ENCODE measurements around the gene NUMB.

The NUMB gene

DNA sequence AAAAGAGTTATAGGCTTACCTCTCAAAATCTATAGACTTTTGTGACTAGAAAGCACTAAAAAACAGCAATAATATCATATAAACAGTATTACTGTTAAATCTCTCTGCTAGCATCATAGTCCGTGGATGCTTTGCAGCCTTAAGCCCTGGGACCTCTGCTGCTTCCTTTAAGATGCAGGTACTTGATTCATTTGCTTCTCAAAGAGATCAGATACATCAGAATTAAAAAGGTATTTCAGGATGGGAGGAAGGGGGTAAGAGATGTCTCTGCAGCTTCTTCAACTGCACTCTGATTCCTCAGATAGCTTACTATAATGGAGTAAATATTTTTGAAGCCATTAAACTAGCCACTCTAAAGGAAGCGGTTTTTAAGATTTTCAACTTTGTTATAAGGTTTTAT is 171.7 kb downstream of the NUMB start:
- DNase-seq: no peak

DNA sequence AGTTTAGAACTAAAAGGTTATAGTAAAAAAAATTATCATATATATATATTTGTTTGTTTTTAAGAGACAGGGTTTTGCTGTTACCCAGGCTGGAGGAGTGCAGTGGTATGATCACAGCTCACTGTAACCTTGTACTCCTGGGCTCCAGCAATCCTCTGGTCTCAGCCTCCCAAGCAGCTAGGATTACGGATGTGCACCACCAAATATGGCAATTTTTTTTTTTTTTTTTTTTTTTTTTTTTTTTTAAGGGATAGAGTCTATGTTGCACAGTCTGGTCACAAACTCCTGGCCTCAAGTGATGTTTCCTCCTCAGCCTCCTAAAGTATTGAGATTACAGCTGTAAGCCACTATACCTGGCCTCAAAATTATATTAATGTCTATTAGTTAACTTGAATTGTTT is 172.4 kb downstream of the NUMB start:
- DNase-seq: no peak

DNA sequence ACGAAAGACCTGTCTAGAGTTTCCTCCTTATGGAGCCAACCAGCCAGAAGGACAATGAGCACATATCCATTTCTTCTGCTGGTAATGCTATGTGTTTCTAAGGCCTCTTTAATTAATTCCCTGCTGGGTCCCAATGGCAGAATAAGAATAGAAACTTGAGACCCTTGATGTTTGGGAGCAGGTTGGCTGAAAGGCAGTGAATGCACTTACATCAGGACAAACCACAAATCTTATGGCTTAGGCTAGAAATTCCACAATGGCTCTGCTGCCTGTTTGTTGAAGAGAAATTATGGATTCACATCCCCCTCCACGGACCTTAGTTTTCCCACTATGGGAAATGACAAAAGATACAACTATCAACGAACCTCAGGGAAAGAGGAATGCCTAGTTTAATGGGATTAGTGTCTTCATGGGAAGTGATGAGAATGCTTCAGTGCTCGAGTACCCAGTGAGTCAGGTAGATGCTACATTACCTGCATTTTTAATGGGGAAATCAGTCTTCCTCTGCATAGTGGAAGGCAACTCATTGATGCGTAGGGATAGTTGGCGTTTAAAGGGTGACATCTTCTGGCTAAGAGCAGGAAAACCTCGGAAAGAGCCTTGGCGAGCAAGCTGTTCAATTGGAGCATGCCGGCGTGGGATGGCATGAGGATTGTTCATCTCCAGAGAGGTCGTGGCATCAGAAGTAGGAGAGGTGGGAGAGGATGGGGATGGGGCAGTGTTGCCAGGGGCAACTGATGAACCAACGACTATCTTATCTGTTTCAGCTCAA is 174.6 kb downstream of the NUMB start:
- no peak for DNase-seq

GRCh38 chr14:73280903-73281302 is 177.4 kb downstream of the NUMB start:
- no peak for DNase-seq

DNA sequence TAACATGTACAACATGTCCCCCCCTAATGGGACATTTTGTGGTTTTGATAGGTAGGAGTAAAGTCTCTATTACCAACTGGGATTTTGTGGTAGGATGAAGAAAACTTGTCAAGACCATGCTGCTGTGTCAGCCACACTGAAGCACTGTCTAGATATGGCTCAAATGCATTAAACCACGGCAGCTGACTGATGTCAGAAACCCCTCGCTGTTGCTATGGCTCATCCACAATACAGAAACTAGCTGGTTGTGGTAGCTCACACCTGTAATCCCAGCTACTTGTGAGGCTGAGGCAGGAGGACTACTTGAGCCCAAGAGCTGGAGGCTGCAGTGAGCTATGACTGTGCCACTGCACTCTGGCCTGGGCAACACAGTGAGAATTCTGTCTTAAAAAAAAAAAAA is 181.0 kb downstream of the NUMB start:
- no peak for DNase-seq

GRCh38 chr14:73276836-73277235 is 181.5 kb downstream of the NUMB start:
- no peak for DNase-seq

DNA sequence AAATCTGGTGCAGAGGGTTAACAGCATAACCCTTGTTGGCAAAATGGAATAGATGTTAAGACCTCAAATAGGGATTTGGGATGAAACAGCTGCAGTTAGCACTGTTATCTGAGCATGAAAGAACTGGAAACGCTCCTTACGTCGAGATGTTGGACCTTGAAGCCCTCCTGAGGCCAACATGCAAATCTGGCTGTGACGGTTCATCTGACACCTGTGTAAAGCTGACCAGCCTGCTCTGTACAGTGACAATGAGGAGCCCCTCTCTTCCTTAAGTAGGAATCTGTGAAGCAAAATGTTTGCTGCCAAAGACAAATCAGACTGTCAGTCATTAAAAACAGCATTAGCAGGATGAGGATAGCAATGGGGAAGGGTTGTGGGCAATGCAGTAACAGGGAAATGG is 184.5 kb downstream of the NUMB start:
- DNase-seq: no peak

- DNase-seq: no peak
These were observed 186.0 kb downstream of the NUMB start for GRCh38 chr14:73272393-73272792.

DNA sequence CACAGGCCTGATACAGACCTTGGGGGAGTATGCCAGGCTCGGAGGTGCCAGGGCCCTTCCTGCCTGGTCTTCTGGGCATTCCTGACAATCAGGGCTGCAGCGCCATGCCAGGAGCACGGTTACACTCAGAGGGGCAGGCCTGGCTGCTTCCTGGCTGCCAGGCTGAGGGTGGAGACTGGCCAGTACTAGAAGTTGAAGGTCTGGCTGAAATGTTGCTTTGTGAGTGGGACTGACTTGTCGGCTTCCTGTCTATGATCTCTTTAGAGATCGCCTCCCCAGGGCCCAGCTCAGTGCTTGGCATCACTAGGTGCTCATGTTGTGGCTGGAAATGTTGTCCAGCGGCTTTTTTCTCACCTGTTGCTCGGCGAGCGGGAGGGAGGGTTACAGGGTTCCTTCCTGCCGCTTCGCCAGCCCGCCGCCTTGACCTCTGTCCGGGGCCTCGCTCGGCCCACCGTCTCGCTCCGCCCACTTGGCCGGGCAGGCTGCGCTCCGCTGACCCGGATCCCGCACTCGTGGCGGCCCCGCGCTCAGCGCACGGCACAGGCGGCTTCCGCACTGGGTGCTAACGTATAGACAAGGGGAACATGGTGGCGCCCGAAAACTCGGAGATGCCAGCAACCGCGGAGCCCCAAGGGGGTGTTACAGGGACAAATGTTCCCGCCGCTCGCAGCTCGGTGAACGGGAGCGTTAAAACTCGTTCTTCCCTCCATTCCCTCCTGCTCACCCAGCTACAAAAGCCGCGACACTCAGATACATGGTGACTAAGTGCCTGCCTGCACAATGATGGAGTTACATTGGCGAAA is 188.4 kb downstream of the NUMB start:
- DNase-seq: no peak

GRCh38 chr14:73267474-73267873 is 190.9 kb downstream of the NUMB start:
- DNase-seq: no peak

- no peak for DNase-seq
These were observed 192.0 kb downstream of the NUMB start for GRCh38 chr14:73266317-73266716.

GRCh38 chr14:73265721-73266046 is 192.7 kb downstream of the NUMB start:
- no peak for DNase-seq

GRCh38 chr14:73264885-73265720 is 193.2 kb downstream of the NUMB start:
- no peak for DNase-seq

GRCh38 chr14:73264080-73264884 is 194.1 kb downstream of the NUMB start:
- DNase-seq: no peak

- DNase-seq: no peak
These were observed 194.7 kb downstream of the NUMB start for GRCh38 chr14:73263606-73264005.

DNA sequence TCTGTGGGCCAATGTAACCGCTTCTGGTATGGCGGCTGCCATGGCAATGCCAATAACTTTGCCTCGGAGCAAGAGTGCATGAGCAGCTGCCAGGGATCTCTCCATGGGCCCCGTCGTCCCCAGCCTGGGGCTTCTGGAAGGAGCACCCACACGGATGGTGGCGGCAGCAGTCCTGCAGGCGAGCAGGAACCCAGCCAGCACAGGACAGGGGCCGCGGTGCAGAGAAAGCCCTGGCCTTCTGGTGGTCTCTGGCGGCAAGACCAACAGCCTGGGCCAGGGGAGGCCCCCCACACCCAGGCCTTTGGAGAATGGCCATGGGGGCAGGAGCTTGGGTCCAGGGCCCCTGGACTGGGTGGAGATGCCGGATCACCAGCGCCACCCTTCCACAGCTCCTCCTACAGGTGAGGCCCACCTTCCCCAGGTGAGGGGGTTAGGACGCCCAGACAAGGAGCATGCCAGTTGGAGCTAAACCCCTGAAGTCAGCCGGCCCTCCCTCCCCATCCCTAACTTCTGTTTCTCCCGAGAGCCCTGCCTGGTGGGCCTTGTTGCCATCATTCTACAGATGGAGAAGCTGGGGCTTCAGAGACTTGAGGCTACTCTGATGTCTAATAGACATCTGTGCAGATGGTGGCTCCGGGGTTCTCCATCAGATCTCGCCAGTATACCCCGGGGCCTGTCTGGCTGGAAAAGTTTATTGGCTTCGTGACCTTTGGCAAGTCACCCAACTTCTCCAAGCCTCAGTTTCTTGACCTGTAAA is 195.7 kb downstream of the NUMB start:
- DNase-seq: no peak

DNA sequence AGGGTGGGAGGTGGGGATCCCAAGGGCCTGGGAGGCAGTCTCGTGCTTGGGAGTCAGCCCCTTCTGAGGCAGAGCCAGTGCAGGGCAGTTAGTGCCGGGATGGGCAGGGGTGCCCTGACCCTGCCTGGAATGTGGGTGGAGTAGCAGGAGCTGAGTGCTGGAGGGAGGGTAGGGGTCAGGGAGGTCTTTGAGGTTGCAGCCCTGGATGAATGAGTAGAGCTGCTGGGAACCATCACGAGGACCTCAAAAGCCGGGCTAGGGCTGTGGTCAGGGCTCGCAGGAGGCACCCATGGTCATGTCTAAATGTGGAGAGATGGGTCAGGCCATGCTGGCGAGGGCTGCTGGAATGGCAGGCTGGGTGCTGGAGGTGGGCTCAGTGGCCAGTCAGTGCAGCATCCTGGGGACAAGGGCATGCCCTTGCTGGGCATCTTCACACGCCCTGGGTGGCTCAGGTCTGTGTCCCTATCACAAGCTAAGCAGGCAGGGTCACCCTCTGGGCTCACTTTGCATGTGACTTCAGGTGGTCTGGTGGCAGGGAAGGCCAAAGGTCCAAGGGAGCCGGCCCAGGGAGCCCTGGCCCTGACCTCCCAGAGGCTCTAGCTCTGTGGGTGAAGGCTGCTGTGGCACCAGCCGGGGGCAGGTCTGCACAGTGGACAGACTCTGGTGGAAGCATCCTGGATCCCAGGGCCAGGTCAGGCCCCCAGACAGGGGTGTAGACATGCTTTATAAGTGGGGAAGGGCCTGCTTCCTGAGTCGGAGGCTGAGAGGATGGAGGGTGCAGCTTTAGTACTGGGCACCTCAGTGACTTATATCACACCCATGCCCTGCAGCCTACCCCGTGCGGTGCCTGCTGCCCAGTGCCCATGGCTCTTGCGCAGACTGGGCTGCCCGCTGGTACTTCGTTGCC is 196.6 kb downstream of the NUMB start:
- DNase-seq: no peak

GRCh38 chr14:73261075-73261474 is 197.3 kb downstream of the NUMB start:
- no peak for DNase-seq

DNA sequence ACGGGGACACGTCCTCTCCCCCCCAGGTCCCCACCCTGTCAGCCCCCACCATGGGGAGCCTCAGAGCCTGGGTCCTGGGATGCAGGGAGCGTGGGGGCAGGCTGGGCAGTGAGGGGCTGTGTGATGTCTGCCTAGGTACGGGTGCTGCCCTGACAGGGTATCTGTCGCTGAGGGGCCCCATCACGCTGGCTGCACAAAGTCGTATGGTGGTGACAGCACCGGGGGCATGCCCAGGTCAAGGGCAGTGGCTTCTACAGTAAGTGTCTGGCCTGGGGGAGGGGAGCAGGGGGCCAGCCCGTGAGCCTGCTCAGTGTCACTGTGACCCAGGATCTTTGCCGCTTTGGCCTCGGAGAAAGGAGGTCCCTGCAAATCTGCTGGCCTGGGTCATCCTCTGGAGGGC is 197.8 kb downstream of the NUMB start:
- no peak for DNase-seq

DNA sequence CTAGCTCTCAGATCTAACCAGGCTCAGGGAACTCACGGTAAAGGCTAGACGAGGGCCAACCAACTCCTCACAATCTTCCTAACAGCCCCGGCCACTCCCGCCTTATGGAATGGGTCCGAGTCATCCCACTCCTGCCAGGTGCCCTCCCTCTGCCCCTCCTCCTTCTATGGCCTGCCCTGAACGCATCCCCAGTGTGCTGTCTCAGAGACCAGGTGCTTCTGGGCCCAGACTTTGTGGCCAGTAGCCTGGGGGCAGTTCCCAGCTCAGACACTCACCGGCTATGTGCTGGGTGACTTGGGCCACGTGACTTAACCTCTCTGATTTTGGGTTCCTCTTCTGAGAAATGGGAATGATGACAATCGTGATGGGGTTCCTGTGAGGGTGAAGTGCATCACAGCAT is 198.5 kb downstream of the NUMB start:
- no peak for DNase-seq

All from activated CD4-positive, alpha-beta T cell treated with anti-CD3 and anti-CD28 coated beads for 4 hours (primary cell).